ENCODE results near the gene BCAP29. TPM values are rescaled to one million over a fixed set of nuclear protein-coding genes. Genes with fewer than 3 reads are reported as not detected.
A peak's percentile ranks its signal among the peaks of the same experiment; 100 is the strongest.

BCAP29 gene
- total and polyA plus RNA-seq, 3 donors from 2014 or later = 114 to 134 (median 121) TPM

DNA sequence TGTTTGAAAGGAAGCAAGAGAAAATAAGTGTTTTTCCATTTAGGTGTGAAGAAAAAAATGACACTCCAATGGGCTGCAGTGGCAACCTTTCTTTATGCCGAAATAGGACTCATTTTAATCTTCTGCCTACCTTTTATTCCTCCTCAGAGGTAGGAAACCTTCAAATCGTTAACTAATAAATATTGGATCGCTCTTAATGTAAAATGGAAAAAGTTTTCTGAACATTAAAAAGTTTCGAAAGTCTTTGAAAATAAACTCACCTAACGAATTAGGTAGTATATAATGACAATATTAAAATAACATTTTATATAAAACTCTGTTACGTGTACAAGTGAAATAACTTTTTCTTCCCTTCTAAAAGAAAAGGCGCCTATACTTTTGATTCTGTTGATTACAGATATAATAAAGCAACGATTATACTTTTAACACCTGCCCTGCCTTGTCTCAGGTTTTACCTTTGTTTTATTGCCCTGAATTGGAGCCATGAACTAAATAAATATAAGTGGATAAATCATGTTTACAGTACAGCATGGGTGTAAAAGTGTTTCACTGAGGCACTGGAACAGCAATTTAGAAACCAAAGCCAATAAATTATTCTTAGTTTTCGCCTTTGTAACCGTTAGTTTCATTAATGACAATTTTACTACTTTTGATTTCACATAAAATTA, 804 bp downstream of the BCAP29 start:
- Histone ChIP-seq H3K4me3 (peak overlapping the region; percentile 90 to 95), H3K9me3 (no peaks in the 10 kb centered on the region), H3K27me3 (no peaks in the 10 kb centered on the region), H3K4me1 (peaks cover 16% of the 10 kb centered on the region), H3K27ac (peak overlapping the region; percentile 89 to 97), H3K36me3 (ENCODE audit: low read depth, missing control alignments) (no peaks in the 10 kb centered on the region)
- no peak for TF ChIP-seq POLR2A (IDR thresholded peaks at IDR 0.05)
- TF ChIP-seq, protein P1, sequence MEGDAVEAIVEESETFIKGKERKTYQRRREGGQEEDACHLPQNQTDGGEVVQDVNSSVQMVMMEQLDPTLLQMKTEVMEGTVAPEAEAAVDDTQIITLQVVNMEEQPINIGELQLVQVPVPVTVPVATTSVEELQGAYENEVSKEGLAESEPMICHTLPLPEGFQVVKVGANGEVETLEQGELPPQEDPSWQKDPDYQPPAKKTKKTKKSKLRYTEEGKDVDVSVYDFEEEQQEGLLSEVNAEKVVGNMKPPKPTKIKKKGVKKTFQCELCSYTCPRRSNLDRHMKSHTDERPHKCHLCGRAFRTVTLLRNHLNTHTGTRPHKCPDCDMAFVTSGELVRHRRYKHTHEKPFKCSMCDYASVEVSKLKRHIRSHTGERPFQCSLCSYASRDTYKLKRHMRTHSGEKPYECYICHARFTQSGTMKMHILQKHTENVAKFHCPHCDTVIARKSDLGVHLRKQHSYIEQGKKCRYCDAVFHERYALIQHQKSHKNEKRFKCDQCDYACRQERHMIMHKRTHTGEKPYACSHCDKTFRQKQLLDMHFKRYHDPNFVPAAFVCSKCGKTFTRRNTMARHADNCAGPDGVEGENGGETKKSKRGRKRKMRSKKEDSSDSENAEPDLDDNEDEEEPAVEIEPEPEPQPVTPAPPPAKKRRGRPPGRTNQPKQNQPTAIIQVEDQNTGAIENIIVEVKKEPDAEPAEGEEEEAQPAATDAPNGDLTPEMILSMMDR (IDR thresholded peaks at IDR 0.05) = no peak
- intact Hi-C loops (cut with DNase I; ENCODE audit: low total_unique reads) = no loop called here
- DNase-seq = no peak
- 13 to 24% methylated on average over 10 of the region's 10 CpGs for WGBS, 2 donors

DNA sequence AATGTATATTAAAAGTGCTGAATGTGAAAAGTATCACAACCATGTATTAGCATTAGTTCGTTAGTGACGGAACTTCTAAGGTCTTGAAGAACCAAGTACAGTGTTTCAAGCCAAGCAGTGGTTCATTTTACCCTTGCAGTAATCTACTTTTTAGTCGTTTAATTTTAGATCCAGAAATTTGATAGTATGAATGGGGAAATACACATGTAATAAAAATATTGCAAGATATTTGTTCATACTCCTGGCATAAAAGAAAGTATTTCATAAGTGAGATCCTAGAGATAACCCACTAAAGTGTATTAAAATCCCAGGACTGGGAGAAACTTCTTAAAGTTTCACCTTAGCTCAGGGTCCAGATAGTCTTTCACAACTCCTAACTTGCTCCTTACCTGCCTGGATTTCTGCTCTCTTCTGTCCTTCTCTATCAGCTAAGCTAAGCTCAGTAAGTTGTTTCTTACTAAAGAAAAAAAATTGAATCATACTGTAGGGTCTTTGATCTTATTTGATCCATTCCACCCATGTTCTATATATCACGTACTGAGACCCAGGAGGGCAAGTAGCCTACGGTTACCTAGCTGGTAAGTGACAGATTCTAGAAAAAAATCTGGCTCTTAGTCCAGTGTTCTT, 1.5 kb downstream of the BCAP29 start:
- Histone ChIP-seq H3K9me3 (no peaks in the 10 kb centered on the region), H3K36me3 (ENCODE audit: low read depth, missing control alignments) (no peaks in the 10 kb centered on the region), H3K27me3 (no peaks in the 10 kb centered on the region), H3K4me1 (peaks cover 16% of the 10 kb centered on the region), H3K4me3 (peak overlapping the region in 1 of 2 donors; percentile 95), H3K27ac (peak overlapping the region; percentile 89 to 97)
- WGBS, 2 donors = 32 to 37% methylated on average over 5 of the region's 5 CpGs
- intact Hi-C loops (cut with DNase I; ENCODE audit: low total_unique reads) = no loop called here
- no peak for DNase-seq
- no peak for TF ChIP-seq POLR2A (IDR thresholded peaks at IDR 0.05)
- TF ChIP-seq, protein P1 (IDR thresholded peaks at IDR 0.05) = no peak

DNA sequence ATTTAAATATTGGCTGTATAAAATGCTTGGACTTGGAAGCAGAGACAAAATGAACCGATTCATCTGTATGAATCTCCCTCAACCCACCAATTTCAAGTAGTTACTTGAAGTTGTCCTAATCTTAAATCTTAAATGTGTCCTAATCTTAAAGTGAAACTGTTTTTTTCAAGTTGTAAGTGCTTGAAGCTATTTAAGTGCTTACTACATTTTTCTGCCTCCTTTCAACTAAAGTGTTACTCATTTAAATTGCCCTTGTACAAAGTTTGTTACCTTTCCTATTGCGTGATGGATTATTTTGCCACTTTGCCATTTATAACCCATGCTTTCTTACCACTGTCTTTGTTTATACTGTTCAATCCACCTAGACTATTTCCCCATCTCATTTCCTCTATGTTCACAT, 2.8 kb downstream of the BCAP29 start:
- intact Hi-C loops (cut with DNase I; ENCODE audit: low total_unique reads) = no loop called here
- DNase-seq = no peak
- peak overlapping the region in 1 of 2 donors; percentile 37 for H3K27ac ChIP-seq
- H3K4me3 ChIP-seq = no peak overlapping the region
- peaks cover 16% of the 10 kb centered on the region for H3K4me1 ChIP-seq
- no peaks in the 10 kb centered on the region for H3K9me3 ChIP-seq
- no peaks in the 10 kb centered on the region for H3K36me3 ChIP-seq (ENCODE audit: low read depth, missing control alignments)
- WGBS, 2 donors = 48 to 58% methylated on average over 2 of the region's 2 CpGs
- H3K27me3 ChIP-seq = no peaks in the 10 kb centered on the region
- TF ChIP-seq POLR2A (IDR thresholded peaks at IDR 0.05) = no peak
- TF ChIP-seq, protein P1 (IDR thresholded peaks at IDR 0.05) = no peak

DNA sequence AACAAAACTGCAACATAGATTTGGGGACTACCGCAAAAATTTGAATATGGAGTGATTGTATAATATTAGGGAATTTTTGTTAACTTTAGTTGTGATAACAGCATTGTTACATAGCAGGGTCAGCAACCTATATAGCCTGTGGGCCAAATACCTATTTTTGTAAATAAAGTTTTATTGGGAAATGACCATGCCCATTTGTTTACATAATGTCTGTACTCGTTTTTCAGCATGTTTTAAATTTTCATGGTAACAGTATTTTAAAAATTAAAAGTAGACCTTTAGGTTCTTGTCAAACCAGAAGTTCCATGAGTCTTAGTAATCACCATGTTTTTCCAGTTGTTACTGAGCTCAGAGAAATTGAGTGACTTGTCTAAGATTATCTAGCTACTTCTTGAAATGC, 4.7 kb downstream of the BCAP29 start:
- Histone ChIP-seq H3K27ac (no peak overlapping the region), H3K27me3 (no peaks in the 10 kb centered on the region)

More for the DNA sequence above, 4.7 kb downstream of the BCAP29 start:
- no peak for DNase-seq
- 82 to 89% methylated on average over 2 of the region's 2 CpGs for WGBS, 2 donors
- H3K4me1 ChIP-seq = peaks cover 16% of the 10 kb centered on the region
- H3K4me3 ChIP-seq = no peak overlapping the region
- intact Hi-C loops (cut with DNase I; ENCODE audit: low total_unique reads) = no loop called here
- H3K9me3 ChIP-seq = no peaks in the 10 kb centered on the region
- no peaks in the 10 kb centered on the region for H3K36me3 ChIP-seq (ENCODE audit: low read depth, missing control alignments)
- TF ChIP-seq POLR2A (IDR thresholded peaks at IDR 0.05) = no peak
- TF ChIP-seq, protein P1 (IDR thresholded peaks at IDR 0.05) = no peak

Data from testis (tissue), 3 donors.